HUES48 (cell line): Measurements from ENCODE around the gene RPTOR.

Experiments
- H3K27ac ChIP-seq: one replicate; pipeline ENCODE4 v1.7.0; 2013; ENCODE audit warnings: low read depth, low read length, inconsistent platforms
- H3K27me3 ChIP-seq: 2 replicates; pipeline ENCODE4 v1.6.1; 2013; ENCODE audit warnings: mild to moderate bottlenecking, low read length; ENCODE audit not compliant: control insufficient read depth, insufficient read depth
- H3K36me3 ChIP-seq: 2 replicates; pipeline ENCODE4 v1.6.1; 2013; ENCODE audit warnings: low read length; ENCODE audit not compliant: control insufficient read depth, insufficient read depth
- H3K4me1 ChIP-seq: 2 replicates; pipeline ENCODE4 v1.6.1; 2013; ENCODE audit warnings: mild to moderate bottlenecking, low read length; ENCODE audit not compliant: control insufficient read depth, insufficient read depth
- H3K4me3 ChIP-seq: 2 replicates; pipeline ENCODE4 v1.5.1; 2013; ENCODE audit warnings: mild to moderate bottlenecking, low read depth, low read length
- H3K9ac ChIP-seq: 2 replicates; pipeline ENCODE4 v1.6.1; 2013; ENCODE audit warnings: mild to moderate bottlenecking, low read depth, low read length, moderate library complexity
- H3K9me3 ChIP-seq: 2 replicates; pipeline ENCODE4 v1.6.1; 2013; ENCODE audit warnings: low read length; ENCODE audit not compliant: control insufficient read depth, insufficient read depth

The RPTOR gene

GRCh38 chr17:80989586-80989913, 444.9 kb downstream of the RPTOR start:
- Histone ChIP-seq H3K4me3 (no peak overlapping the region), H3K9me3 (no peaks in the 10 kb centered on the region), H3K9ac (no peak overlapping the region), H3K27ac (no peak overlapping the region), H3K36me3 (no peaks in the 10 kb centered on the region), H3K4me1 (no peaks in the 10 kb centered on the region; the same call in 1 of the 2 replicates), H3K27me3 (no peaks in the 10 kb centered on the region; the same call in 1 of the 2 replicates)

GRCh38 chr17:80990921-80991644, 446.4 kb downstream of the RPTOR start:
- Histone ChIP-seq H3K27ac (no peak overlapping the region), H3K9ac (no peak overlapping the region), H3K4me1 (no peaks in the 10 kb centered on the region; the same call in 1 of the 2 replicates), H3K9me3 (no peaks in the 10 kb centered on the region), H3K36me3 (peaks cover 9% of the 10 kb centered on the region), H3K27me3 (no peaks in the 10 kb centered on the region; the same call in 1 of the 2 replicates), H3K4me3 (peak overlapping the region; percentile 71)

- Histone ChIP-seq H3K27me3 (no peaks in the 10 kb centered on the region; the same call in 1 of the 2 replicates), H3K4me1 (no peaks in the 10 kb centered on the region; the same call in 1 of the 2 replicates), H3K36me3 (peaks cover 13% of the 10 kb centered on the region), H3K4me3 (peak within 1 kb of the TSS; percentile 71), H3K9ac (no peak within 1 kb of the TSS; the same call in 1 of the 2 replicates), H3K9me3 (no peaks in the 10 kb centered on the region), H3K27ac (no peak within 1 kb of the TSS)
Measured at GRCh38 chr17:80991645-80992076, 447.0 kb downstream of the RPTOR start, which contains the start of gene CHMP6. Gene CHMP6, plus strand, starts transcription at chr17:80991841. Its CDS starts 78 bp downstream, at chr17:80991919.

GRCh38 chr17:80992077-80992947, 447.7 kb downstream of the RPTOR start:
- H3K4me1 ChIP-seq: no peaks in the 10 kb centered on the region; the same call in 1 of the 2 replicates
- no peak overlapping the region; the same call in 1 of the 2 replicates for H3K9ac ChIP-seq
- H3K9me3 ChIP-seq: no peaks in the 10 kb centered on the region
- H3K36me3 ChIP-seq: peaks cover 20% of the 10 kb centered on the region
- H3K4me3 ChIP-seq: peak overlapping the region; percentile 71
- no peak overlapping the region for H3K27ac ChIP-seq
- no peaks in the 10 kb centered on the region; the same call in 1 of the 2 replicates for H3K27me3 ChIP-seq

- Histone ChIP-seq H3K9ac (no peak overlapping the region), H3K27ac (no peak overlapping the region), H3K27me3 (no peaks in the 10 kb centered on the region; the same call in 1 of the 2 replicates), H3K4me3 (peak overlapping the region; percentile 71), H3K9me3 (no peaks in the 10 kb centered on the region), H3K4me1 (no peaks in the 10 kb centered on the region; the same call in 1 of the 2 replicates), H3K36me3 (peaks cover 27% of the 10 kb centered on the region)
Measured at GRCh38 chr17:80992948-80993624, 448.4 kb downstream of the RPTOR start.

- H3K4me3 ChIP-seq: no peak overlapping the region
- H3K4me1 ChIP-seq: no peaks in the 10 kb centered on the region; the same call in 1 of the 2 replicates
- no peak overlapping the region for H3K9ac ChIP-seq
- H3K9me3 ChIP-seq: no peaks in the 10 kb centered on the region
- H3K27ac ChIP-seq: no peak overlapping the region
- no peaks in the 10 kb centered on the region; the same call in 1 of the 2 replicates for H3K27me3 ChIP-seq
- peaks cover 38% of the 10 kb centered on the region for H3K36me3 ChIP-seq
Measured at GRCh38 chr17:80995131-80995530, 450.5 kb downstream of the RPTOR start.

- no peaks in the 10 kb centered on the region; the same call in 1 of the 2 replicates for H3K27me3 ChIP-seq
- H3K4me3 ChIP-seq: no peak overlapping the region
- no peak overlapping the region for H3K27ac ChIP-seq
- H3K9ac ChIP-seq: no peak overlapping the region
- peaks cover 38% of the 10 kb centered on the region for H3K36me3 ChIP-seq
- H3K4me1 ChIP-seq: no peaks in the 10 kb centered on the region; the same call in 1 of the 2 replicates
- no peaks in the 10 kb centered on the region for H3K9me3 ChIP-seq
Measured at GRCh38 chr17:80996422-80997305, 452.0 kb downstream of the RPTOR start.

- no peaks in the 10 kb centered on the region for H3K9me3 ChIP-seq
- no peak overlapping the region for H3K27ac ChIP-seq
- H3K4me3 ChIP-seq: no peak overlapping the region
- no peak overlapping the region for H3K9ac ChIP-seq
- peaks cover 38% of the 10 kb centered on the region for H3K36me3 ChIP-seq
- peaks cover 4% of the 10 kb centered on the region for H3K27me3 ChIP-seq
- H3K4me1 ChIP-seq: no peaks in the 10 kb centered on the region; the same call in 1 of the 2 replicates
Measured at GRCh38 chr17:80997424-80998117, 452.9 kb downstream of the RPTOR start.

- Histone ChIP-seq H3K9me3 (no peaks in the 10 kb centered on the region), H3K27ac (no peak overlapping the region), H3K9ac (no peak overlapping the region), H3K27me3 (peaks cover 11% of the 10 kb centered on the region), H3K4me3 (no peak overlapping the region), H3K4me1 (no peaks in the 10 kb centered on the region), H3K36me3 (peaks cover 38% of the 10 kb centered on the region)
Measured at GRCh38 chr17:80998118-80998747, 453.6 kb downstream of the RPTOR start.
